Stimulated activated CD4-positive, alpha-beta T cell treated with anti-CD3 and anti-CD28 coated beads, Interleukin-15, amount 100 ng/mL, for 1 hour (primary cell): ENCODE measurements around the gene SCP2.
"Not testable (repeated sequence)": the region's sequence is repeated elsewhere in the genome, so short reads cannot be mapped to it uniquely, and the experiment has no call there.

Experiments used
- DNase-seq, 2 donors: peaks; one replicate each; pipeline ENCODE4 v3.0.0-alpha.2; 2020; ENCODE audit warnings: low read depth in 1 of 2, low spot score in 1 of 2

The SCP2 gene

DNA sequence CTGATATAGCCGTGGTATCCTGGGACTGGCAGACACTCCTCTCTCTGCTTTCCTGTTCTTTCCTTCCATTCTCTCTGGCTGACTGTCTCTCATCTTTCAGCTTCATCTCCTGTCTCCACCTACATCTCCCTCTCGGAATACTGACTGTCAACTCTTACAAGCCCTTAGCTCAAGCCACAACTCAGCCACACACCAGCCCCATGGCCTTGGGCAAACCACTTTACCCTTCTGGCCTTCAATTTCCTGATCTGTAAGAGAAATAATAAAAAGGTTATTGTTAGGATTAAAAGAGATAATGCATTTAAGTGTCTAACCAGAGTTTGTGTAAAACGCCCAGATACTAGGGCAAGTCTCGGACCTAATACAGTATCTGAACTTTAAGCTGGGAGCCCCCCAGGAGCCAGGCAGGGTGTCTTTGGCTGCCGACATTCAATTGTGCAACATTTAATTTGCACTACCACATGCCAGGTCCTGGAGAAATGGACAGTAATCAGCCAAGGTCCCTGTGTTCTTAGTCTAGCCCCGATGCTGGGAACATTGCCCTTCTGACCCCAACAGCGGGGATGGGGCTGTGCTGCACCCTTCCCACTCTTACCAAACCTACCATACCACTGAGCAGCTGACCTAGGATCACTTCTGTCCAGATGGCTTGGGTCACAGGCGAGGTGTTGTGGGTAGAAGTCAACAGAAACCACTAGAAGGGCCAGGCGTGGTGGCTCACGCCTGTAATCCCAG, 10.7 kb upstream of the SCP2 start:
- DNase-seq, result no peak

DNA sequence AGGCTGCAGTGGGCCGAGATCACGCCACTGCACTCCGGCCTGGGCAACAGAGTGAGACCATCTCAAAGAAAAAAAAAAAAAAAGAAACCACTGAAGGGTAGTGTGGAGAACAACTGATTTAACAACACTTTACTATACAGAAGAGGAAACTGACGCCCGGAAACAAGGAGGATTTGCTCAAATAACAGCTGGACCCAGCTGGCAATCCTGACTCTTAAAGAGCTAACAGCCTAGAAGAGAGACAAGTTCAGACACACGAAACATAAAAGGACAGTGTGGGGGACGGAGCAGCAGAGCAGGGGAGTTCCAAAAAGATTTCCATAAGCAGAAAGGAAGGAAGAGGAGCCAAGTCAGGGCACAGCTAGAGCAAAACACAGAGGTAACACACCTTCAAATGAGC, 9.9 kb upstream of the SCP2 start:
- no peak for DNase-seq

DNA sequence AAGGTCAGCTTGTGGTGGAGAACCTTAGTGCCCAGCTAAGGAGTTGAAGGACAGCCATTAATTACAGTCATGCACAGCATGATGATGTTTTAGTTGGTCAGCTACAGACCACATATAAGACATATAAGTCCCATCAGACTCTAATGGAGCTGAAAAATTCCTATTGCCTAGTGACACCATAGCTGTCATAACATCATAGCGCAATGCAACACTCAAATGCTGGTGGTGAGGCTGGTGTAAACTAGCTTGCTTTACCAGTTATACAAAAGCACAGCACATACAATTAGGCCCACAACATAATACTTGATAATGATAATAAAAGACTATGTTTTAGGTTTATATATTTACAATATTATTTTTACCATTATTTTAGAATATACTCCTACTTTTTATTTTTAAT, 9.5 kb upstream of the SCP2 start:
- DNase-seq, result no peak

DNA sequence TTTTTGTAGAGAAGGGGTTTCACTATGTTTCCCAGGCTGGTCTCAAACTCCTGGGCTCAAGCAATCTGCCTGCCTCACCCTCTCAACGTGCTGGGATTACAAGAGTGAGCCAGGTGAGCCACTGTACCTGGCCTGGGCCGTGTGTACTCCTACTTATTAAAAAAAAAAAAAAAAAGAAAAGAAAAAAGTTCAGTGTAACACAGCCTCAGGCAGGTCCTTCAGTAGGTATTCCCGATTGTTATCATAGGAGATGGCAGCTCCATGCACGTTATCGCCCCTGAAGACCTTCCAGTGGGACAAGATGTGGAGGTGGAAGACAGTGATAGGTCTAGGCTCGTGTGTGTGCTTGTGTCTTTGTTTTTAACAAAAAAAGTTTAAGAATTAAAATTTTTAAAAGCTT, 8.9 kb upstream of the SCP2 start:
- no peak for DNase-seq

DNA sequence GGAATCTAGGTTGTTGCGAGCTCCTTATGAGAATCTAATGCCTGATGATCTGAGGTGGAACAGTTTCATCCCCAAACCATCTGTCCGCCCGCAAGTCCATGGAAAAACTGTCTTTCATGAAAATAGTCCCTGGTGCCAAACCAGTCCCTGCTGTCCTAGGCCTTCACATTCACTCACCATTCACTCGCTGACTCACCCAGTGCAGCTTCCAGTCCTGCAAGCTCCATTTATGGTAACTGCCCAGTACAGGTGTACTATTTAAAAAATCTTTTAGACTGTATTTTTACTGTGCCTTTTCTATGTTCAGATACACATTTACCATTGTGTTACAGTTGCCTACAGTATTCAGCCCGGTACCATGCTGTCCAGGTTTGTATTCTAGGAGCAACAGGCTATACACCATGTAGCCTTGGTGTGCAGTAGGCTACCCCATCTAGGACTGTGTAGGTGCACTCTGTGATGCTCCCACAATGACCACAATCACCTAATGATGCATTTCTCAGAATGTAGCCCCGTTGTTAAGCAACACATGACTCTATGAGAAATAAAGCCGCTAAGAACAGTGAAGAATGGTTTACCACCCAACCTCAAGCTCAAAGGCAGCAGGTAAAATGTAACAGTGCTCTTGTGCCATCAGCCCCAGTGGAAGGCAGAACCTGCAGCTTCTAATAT, 7.9 kb upstream of the SCP2 start:
- no peak for DNase-seq

DNA sequence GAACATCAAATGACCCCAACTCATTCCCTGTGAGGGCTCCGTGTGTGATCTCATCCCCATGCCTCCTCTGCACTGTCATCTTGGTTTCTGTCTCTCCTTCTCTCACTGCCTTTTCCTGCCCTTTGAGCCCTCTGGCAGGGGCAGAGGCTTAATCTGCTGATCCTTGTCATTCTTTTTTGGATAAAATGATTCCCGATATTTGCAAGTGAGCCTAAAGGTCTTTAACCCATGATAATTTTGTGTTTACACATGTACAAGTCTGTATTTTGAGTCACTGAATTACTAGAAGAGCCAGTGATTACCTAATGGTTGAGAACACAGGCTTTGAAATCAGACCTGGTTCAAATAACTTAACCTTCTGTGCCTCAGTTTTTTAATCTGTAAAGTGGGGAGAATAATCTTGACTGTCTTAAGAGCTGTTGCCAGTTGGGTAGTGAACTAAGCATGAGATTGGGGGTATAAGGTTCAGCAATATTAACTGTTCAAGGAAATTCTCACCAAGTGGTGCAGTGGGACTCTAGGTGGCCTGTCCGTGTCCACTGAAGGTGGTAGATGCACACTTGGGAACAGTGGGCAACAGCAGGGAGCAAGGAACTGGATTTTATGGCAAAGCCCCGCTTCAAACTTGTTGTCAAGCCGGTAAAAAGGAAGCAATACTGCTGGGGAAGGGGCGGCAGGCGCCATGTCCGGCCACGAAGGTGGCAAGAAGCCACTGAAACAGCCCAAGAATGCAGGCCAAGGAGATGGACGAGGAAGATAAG, 7.2 kb upstream of the SCP2 start:
- no peak for DNase-seq

DNA sequence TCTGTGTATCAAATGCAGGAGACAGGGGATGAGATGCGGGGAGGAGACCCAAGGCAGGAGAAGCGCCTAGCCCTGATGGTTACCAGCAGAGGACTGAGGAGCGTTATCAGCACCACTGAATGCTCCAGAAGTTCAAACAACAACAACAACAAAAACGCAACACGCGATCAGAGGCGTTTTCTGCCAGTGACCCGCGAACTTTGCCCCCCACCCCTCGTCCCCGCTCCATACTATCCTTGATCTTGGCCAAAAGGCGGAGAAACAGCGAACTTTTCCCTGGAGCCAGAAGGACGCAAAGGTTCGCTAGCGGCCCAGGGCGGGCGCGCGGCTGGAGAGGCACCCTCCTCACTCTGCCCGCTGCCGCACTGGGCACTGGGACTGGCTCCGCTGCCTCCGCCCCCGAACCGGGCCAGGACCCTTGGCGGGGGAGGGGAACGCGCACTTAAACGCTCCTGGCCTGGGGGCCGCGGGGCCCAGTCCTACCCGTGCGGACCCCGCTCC, 6.2 kb upstream of the SCP2 start:
- no peak for DNase-seq

DNA sequence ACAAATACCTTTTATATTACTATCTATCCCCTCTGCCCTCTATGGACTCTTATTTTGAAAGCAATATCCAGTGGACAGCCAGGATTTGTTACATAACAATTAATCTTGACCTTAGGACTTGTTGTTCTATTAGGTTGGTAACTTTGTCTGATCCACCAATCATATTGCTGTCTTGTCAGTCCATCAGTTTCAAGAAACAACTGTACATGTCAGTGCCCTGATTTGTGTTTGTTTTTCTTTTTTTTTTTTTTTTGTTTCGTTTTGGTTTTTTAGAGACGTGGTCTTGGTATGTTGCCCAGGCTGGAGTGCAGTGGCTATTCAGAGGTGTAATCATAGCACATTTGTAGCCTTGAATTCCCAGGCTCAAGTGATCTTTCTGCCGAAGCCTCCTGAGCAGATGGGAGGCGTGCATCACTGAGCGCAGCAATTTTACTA, 1.5 kb upstream of the SCP2 start:
- no peak for DNase-seq

DNA sequence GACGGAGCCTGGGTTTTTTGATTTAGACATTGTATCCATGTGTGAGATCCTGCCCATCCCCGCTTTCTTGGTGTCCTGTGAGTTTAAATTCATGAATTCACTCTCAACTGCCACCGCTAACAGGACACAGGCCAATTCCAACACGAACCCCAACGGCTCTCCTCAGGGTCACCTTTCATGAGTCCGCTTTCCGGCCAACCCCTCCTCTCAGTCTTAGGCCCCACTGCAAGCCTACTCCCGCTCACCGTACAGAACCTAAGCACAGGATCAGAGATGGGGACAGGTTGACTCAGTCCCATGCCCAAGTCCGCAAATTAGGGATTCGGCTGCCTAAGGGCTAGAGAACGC, 238 bp upstream of the SCP2 start:
- DNase-seq, result no peak

DNA sequence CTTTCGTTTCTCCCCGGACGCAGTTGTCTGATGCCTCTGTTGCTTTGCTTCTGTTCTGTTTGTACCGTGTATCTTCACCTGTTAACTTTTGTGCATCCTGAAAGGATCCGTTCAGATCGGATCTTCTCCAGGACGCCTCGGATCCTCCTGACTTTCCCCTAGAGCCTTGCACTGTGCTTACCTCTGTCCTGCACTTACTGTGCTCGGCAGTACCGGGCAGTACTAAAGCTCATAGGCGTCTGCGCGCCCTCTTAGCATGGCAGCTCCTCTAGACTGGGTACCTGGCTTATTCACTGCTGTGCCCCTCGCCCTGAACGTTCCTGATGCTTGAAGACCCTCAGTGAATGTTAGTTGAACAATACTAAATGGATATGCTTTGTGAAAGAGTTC, 934 bp downstream of the SCP2 start:
- DNase-seq, result no peak

DNA sequence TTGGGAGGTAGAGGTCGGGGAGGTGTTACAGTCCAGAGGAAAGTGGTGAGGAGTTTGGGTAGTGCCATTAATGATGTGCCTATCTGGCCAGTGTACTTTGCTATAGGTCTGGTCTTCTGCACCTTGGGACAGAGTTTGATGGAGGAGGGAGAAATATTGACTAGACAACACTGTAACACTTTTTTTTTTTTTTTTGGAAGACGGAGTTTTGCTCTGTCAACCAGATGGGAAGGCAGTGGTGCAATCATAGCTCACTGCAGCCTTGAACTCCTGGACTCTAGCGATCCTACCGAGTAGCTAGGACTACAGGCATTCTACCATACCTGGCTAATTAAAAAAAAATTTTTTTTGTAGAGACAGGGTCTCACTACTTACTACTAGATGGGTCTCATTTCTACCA, 1.9 kb downstream of the SCP2 start:
- DNase-seq, result no peak

DNA sequence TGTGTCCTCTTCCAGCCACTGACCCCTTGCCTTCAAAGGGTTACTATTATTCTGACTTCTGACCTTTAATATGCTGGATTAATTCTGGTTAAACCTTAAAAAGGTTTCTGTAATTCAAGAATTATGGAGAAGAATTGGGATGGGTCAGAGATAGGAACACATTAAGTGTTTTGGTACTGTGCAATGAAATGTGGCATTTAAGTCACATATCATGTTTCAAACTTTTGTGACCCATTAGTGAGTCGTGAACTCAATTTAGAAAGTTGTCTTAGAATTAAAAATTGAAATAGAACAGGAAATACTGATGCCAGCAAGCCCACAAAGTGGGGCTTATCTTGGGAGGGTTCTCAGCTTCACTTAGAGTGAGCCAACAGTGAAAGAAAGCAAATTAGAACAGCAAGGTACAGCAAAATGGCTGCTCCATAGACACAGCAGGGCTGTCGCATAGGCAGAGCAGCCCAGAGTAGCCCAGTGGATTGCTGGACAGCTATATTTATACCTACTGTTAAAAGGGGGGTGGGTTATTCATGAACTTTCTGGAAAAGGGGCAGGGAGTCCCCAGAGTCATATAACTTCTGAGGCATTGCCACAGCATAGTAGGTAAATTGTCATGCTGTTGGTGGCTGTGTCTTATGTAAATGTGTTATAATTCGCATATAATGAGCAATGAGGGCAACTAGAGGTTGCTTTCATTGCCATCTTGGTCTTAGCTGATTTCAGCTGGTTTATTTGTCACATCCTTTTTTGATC, 10.5 kb downstream of the SCP2 start:
- DNase-seq, result no peak

DNA sequence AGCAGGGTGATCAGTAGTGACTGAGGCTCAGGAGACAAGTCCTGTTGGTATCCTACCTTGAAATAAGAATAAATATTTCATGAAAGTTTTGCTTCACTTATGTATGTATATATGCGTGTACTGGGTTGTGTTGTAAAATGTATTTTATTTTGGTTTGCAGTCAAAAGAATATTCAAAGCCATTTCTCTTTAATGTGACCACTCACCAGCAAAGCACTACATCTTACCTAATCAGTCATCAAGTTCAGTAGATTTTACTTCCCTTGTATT, 11.0 kb downstream of the SCP2 start:
- DNase-seq, result no peak

DNA sequence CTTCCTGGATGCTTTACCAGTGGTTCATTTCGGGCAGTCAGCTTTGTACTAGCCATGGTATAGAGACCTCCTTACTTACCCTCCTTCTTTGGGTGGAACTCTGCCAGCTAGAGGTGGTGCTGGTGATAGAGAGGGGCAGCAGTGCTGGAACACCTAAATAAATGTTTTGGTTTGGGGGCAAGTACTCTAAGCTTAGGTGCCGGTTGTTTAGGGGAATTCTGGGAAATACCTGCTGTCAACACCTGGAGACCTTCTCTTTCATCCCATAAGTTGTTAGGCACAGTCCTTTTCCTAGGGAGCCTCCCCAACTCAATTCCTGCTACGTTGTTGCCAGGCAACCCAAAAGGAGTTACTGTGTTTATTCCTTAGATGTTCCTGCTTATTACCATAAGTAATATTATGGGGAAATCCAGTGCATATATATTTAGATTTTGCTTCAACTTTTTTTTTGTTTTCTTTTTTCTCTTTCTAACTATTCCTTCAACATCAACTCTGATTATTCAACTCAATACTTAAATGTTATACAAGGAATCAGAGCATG, 16.9 kb downstream of the SCP2 start:
- DNase-seq, result no peak

DNA sequence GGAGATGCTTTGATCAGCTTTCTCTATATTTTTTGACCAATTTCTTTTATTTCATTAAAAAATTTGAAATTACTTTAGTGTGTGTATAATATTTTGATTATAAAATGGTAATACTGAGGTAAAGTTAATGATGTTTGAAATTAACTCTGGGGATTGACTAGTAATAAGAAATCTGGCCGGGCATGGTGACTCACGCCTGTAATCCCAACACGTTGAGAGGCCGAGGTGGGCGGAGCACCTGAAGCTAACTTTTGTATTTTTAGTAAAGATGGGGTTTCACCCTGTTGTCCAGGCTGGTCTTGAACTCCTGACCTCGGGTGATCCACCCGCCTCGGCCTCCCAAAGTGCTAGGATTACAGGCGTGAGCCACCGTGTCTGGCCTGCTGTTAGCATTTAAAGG, 17.5 kb downstream of the SCP2 start:
- no peak for DNase-seq

DNA sequence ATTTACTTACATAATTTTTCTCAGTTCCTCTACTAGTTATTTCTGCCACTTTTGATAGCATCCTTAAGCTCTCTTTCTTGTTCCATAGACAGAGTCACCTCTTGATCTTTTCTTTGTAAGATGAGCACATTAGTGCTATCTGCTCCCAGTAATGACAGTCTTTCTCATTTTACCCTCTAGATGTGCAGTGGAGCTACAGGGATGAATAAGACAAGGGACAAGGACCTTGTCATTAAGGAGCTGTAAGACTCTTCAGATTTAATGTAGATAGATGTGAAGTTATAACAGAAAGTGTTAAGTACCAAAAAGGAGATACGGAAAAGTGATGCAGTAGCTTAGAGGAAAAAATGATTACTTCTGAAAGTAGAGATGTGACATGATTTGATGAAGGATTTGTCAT, 20.4 kb downstream of the SCP2 start:
- DNase-seq, result no peak

DNA sequence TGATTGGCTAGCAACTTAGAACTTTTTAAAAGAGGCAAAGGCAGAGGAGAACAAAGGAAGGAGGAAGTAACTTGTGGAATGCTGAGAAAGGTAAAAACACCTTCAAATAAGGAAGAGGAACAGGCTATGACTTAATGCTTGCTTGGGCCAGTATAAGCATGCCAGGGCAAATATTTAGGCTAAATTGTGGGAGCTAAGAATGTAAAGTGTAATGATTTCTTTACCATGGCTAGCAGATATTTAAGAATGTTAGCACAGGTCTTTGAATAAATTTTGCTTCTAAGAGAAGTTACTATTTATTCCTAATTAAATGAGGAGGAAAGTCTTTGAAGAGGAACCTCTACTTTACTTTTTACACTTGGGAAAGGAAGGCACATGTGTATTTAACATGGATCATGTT, 22.5 kb downstream of the SCP2 start:
- not testable (repeated sequence) for DNase-seq

DNA sequence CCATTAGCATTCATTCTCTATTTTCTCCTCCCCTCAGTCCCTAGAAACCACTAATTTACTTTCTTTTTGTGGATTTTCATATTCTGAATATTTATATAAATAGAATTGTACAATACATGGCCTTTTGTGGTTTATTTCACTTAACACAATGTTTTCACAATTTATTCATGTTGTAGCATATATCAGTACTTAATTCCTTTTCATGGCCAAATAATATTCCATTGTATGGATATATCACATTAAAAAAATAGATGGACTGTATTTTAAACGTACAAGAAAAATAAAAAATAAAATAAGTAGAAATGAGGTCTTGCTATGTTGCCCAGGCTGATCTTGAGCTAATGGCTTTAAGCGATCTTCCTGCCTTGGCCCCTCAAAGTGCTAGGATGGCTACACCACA, 25.0 kb downstream of the SCP2 start:
- no peak for DNase-seq

DNA sequence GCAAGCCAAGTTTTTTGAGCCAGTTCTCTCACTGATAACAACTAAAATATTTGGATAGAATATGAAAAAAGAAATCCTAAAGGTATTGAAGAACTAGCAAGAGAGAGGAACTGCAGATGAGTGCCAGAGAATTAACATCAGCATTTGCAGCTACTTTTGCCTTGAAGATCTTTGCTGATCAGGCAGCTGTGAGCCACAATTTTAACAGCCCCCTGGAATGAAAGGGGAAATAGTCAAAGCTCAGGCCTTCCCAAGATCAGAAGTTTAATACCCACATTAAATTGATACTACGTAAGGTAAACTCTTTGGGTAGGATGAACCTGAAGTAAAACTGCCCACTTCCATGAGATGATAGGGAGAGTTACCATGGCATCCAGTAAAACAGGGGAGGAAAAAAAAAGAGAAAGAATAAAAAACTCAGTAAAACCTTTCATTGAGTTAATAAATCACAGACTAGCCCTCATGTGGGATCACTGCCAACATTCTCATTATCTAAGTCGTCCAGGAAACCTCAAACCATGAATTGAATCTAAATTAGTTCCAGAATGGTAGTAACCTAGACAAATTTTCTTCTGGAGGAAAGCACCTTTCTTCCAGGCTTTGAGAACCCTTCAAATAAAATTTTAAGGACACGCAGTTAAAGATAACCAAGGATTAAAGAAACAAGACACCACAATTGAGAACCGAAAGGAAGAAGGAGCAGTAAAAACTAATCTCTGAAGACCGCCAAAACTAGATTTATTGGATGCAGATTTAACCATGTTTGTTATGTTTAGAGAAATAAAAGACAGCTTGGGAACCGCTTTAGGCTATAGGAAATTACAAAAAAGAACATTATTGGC, 28.3 kb downstream of the SCP2 start:
- no peak for DNase-seq

DNA sequence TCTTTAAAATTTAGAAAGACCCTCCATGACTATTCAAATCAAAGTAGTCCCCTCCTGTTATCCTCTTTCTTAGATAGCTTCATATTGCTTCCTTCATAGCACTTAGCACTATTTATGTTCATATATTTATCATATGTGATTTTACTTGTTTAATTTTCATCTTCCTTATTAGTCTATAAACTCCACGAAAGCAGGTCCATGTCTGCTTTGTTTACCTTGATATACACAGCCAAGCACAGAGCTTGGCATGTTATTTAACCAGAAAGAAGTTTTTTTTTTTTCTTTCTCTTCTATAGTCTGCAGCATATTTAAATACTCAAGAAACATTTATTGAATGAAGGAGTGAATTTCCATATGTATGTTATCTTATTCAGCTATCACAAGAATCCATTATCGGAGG, 36.0 kb downstream of the SCP2 start:
- DNase-seq, result no peak

DNA sequence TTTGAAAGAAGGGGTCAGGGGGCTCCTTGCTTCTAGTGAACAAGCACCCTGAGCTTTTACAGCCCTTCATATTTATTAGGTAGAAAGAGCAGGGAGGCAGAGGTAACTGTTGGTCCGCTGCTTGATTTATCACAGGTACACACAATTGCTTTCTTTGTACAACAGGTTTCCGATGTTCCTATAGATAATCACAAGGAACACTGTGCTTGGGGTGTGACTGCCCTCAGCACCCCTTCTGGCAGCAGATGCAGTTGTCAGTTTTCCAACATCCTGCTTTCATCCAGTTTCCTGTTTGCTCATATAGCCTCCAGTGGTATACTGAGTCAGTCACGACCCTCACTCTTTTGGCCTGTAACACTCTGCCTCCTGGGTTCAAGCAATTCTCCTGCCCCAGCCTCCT, 40.6 kb downstream of the SCP2 start:
- no peak for DNase-seq
